Mammary epithelial cell (primary cell): ENCODE results near the gene POLR1E.
"Not testable (repeated sequence)": the region's sequence is repeated elsewhere in the genome, so short reads cannot be mapped to it uniquely, and the experiment has no call there.

Experiments used
- CTCF ChIP-seq, 2 donors: IDR thresholded peaks in 1 of 2; conservative IDR thresholded peaks in 1 of 2; 2 replicates each; pipeline ENCODE4 v1.5.1; 2011 to 2012; ENCODE audit warnings: inconsistent platforms in 2 of 2, low read length in 2 of 2, mild to moderate bottlenecking in 2 of 2, control low read depth in 1 of 2, low read depth in 1 of 2; ENCODE audit not compliant: insufficient read depth in 1 of 2; ENCODE audit errors: extremely low read depth in 1 of 2
- EZH2 ChIP-seq: IDR thresholded peaks from 2 replicates; pipeline ENCODE4 v1.6.1; 2012; ENCODE audit warnings: low read length, inconsistent platforms, borderline replicate concordance

GRCh38 chr9:37514415-37514814 lies 28.7 kb downstream of the POLR1E start:
- not testable (repeated sequence) for TF ChIP-seq CTCF (conservative IDR thresholded peaks at IDR 0.05 in 1 of 2, IDR thresholded peaks at IDR 0.05 in 1 of 2; ENCODE audit: extremely low read depth in 1 of 2, insufficient read depth in 1 of 2, low read depth in 1 of 2, low read length in 2 of 2); EZH2
